WTC11 (cell line): ENCODE measurements around the gene EIF4G3. TPM values are rescaled to one million over a fixed set of nuclear protein-coding genes. Genes with fewer than 3 reads are reported as not detected.
A peak's percentile ranks its signal among the peaks of the same experiment; 100 is the strongest.

Experiments used
- ATAC-seq: fragments of 200-7000 bp; cut with Tn5 transposase; 2 replicates; pipeline ENCODE4 v1.10.0; 2021; ENCODE audit warnings: mild to moderate bottlenecking, moderate library complexity
- CTCF ChIA-PET: fragments of 300-600 bp; sonication (Branson Sonifier 250); formaldehyde crosslinking; loops from one replicate; lab custom pipeline; 2021; ENCODE audit warnings: antibody characterized with exemption; lab: Charles Lee
- POLR2A ChIA-PET: fragments of 350-600 bp; sonication (Branson Sonifier 250); formaldehyde crosslinking; loops from one replicate; lab custom pipeline; 2021; ENCODE audit warnings: antibody characterized with exemption; lab: Charles Lee
- DNase-seq: peaks from one replicate; pipeline ENCODE4 v3.0.0; 2021; ENCODE audit warnings: low spot score
- H3K27ac Mint-ChIP-seq: 2 replicates; pipeline ENCODE4 v1.8.0; 2021; ENCODE audit warnings: mixed read lengths
- H3K27me3 Mint-ChIP-seq: 2 replicates; pipeline ENCODE4 v1.8.0; 2021; ENCODE audit warnings: low read depth, mild to moderate bottlenecking, moderate library complexity, mixed read lengths
- H3K36me3 Mint-ChIP-seq: 2 replicates; pipeline ENCODE4 v1.8.0; 2021; ENCODE audit warnings: mixed read lengths
- H3K4me1 Mint-ChIP-seq: 2 replicates; pipeline ENCODE4 v1.8.0; 2022; ENCODE audit warnings: mixed read lengths
- H3K4me3 Mint-ChIP-seq: 2 replicates; pipeline ENCODE4 v1.8.0; 2021; ENCODE audit warnings: mild to moderate bottlenecking, moderate library complexity, mixed read lengths
- H3K9me3 Mint-ChIP-seq: 2 replicates; pipeline ENCODE4 v1.8.0; 2021; ENCODE audit warnings: mixed read lengths
- FOXP1 ChIP-seq: sonication (generic); formaldehyde crosslinking; IDR thresholded peaks from 2 replicates; pipeline ENCODE4 v1.8.0; 2022; ENCODE audit warnings: missing genetic modification reagents, mild to moderate bottlenecking, moderate library complexity, borderline replicate concordance
- SP1 ChIP-seq: sonication (generic); formaldehyde crosslinking; conservative IDR thresholded peaks from 2 replicates; pipeline ENCODE4 v1.8.1; 2022; ENCODE audit warnings: missing genetic modification reagents
- TEAD1 ChIP-seq: sonication (generic); formaldehyde crosslinking; IDR thresholded peaks from 2 replicates; pipeline ENCODE4 v1.8.0; 2022; ENCODE audit warnings: mild to moderate bottlenecking, missing genetic modification reagents
- ZNF121 ChIP-seq: sonication (generic); formaldehyde crosslinking; IDR thresholded peaks from 2 replicates; pipeline ENCODE4 v1.8.0; 2023; ENCODE audit warnings: missing genetic modification reagents
- ZNF219 ChIP-seq: sonication (generic); formaldehyde crosslinking; IDR thresholded peaks from 2 replicates; pipeline ENCODE4 v1.8.0; 2023; ENCODE audit warnings: missing genetic modification reagents, mild to moderate bottlenecking, borderline replicate concordance
- ZNF232 ChIP-seq: sonication (generic); formaldehyde crosslinking; IDR thresholded peaks from 2 replicates; pipeline ENCODE4 v1.8.0; 2022; ENCODE audit warnings: mild to moderate bottlenecking, missing genetic modification reagents
- microRNA-seq: library from miRNA; unstranded; fragments of <30 nt; microRNA quantifications from one replicate; pipeline ENCODE4 v1.2.0, GENCODE V29; 2022; ENCODE audit warnings: borderline number of aligned reads
- total RNA-seq: library from RNA; stranded (reverse); gene quantifications from 3 replicates; pipeline ENCODE4 v1.2.3, GENCODE V29; 2021
- TF ChIP-seq, protein P1 (sequence below): sonication (generic); formaldehyde crosslinking; IDR thresholded peaks from 2 replicates; pipeline ENCODE4 v1.8.0; 2023; ENCODE audit warnings: mild to moderate bottlenecking, missing genetic modification reagents
- TF ChIP-seq, protein P2 (sequence below): sonication (generic); formaldehyde crosslinking; IDR thresholded peaks from 2 replicates; pipeline ENCODE4 v1.8.1; 2022; ENCODE audit warnings: mild to moderate bottlenecking, missing genetic modification reagents, moderate library complexity, borderline replicate concordance
- TF ChIP-seq, protein P3 (sequence below): sonication (generic); formaldehyde crosslinking; IDR thresholded peaks from 2 replicates; pipeline ENCODE4 v1.8.1; 2023; ENCODE audit warnings: mild to moderate bottlenecking, missing genetic modification reagents, moderate library complexity

The EIF4G3 gene
- total RNA-seq, 1 experiment from 2014 or later = 77.7 TPM

DNA sequence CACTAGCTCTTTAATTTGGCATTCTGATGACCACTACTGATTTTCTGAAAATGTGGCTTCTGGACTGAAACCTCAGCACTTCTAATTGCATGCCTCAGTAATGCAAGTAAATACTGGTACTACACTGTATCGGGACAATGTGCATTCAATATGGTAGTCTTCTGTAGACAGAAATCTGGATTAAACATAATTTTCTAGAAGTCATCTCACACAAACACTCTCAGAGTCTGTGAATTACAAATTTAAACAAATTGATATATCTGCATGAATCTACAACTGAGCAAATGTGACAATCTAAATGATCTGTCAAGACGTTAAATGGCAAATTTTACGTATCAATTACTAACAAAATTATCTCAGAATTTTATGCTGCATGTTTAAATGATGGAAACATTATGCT is 413.3 kb downstream of the EIF4G3 start (continued):
- TF ChIP-seq, protein P1, sequence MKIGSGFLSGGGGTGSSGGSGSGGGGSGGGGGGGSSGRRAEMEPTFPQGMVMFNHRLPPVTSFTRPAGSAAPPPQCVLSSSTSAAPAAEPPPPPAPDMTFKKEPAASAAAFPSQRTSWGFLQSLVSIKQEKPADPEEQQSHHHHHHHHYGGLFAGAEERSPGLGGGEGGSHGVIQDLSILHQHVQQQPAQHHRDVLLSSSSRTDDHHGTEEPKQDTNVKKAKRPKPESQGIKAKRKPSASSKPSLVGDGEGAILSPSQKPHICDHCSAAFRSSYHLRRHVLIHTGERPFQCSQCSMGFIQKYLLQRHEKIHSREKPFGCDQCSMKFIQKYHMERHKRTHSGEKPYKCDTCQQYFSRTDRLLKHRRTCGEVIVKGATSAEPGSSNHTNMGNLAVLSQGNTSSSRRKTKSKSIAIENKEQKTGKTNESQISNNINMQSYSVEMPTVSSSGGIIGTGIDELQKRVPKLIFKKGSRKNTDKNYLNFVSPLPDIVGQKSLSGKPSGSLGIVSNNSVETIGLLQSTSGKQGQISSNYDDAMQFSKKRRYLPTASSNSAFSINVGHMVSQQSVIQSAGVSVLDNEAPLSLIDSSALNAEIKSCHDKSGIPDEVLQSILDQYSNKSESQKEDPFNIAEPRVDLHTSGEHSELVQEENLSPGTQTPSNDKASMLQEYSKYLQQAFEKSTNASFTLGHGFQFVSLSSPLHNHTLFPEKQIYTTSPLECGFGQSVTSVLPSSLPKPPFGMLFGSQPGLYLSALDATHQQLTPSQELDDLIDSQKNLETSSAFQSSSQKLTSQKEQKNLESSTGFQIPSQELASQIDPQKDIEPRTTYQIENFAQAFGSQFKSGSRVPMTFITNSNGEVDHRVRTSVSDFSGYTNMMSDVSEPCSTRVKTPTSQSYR (CRISPR knock-in tag) = no peak
- TF ChIP-seq ZNF232 (CRISPR knock-in tag) (no peak), FOXP1 (CRISPR knock-in tag) (no peak), ZNF219 (CRISPR knock-in tag) (no peak)
- TF ChIP-seq, protein P2, sequence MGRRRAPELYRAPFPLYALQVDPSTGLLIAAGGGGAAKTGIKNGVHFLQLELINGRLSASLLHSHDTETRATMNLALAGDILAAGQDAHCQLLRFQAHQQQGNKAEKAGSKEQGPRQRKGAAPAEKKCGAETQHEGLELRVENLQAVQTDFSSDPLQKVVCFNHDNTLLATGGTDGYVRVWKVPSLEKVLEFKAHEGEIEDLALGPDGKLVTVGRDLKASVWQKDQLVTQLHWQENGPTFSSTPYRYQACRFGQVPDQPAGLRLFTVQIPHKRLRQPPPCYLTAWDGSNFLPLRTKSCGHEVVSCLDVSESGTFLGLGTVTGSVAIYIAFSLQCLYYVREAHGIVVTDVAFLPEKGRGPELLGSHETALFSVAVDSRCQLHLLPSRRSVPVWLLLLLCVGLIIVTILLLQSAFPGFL (CRISPR knock-in tag) = no peak
- TF ChIP-seq, protein P3, sequence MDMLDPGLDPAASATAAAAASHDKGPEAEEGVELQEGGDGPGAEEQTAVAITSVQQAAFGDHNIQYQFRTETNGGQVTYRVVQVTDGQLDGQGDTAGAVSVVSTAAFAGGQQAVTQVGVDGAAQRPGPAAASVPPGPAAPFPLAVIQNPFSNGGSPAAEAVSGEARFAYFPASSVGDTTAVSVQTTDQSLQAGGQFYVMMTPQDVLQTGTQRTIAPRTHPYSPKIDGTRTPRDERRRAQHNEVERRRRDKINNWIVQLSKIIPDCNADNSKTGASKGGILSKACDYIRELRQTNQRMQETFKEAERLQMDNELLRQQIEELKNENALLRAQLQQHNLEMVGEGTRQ (CRISPR knock-in tag) = no peak

DNA sequence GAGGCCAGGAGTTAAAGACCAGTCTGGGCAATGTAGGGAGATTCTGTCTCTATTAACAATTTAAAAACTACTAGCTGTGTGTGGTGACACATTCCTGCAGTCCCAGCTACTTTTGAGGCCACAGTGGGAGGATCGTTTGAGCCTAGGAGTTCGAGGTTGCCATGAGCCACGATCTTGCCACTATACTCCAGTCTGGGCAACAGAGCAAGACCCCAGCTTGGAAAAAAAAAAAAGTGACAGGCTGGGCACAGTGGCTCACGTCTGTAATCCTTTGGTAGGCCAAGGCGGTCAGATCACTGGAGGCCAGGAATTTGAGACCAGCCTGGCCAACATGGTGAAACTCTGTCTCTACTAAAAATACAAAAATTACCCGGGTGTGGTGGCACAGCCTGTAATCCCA is 416.4 kb downstream of the EIF4G3 start:
- Mint-ChIP-seq H3K9me3 (no peaks in the 10 kb centered on the region), H3K4me1 (peaks cover 9% of the 10 kb centered on the region; the same call in 1 of the 2 replicates), H3K27me3 (no peaks in the 10 kb centered on the region), H3K4me3 (no peak overlapping the region), H3K36me3 (peaks cover 77% of the 10 kb centered on the region), H3K27ac (no peak overlapping the region)
- CTCF ChIA-PET = no interaction called here
- DNase-seq (no peak), ATAC-seq (no peak)
- TF ChIP-seq SP1 (CRISPR knock-in tag) = no peak
- TF ChIP-seq TEAD1 (CRISPR knock-in tag) = no peak
- TF ChIP-seq ZNF121 (CRISPR knock-in tag) = peak; percentile 71
- POLR2A ChIA-PET = no interaction called here

Small RNAs within 50 kb of the gene (microRNA-seq; reads per million reads assigned to microRNA genes)
- 1.0 reads per million for gene MIR1256

Other genes starting within 250 kb of the EIF4G3 start
- gene ECE1, start 113.6 kb upstream of the EIF4G3 start, total RNA-seq = 40.6 to 45.0 TPM (median 42.0 TPM) in 3 replicates